RWPE1 (cell line): ENCODE data around the gene ZNF431.
A peak's percentile ranks its signal among the peaks of the same experiment; 100 is the strongest.

Source experiments
- CTCF ChIA-PET: fragments of 350-600 bp; sonication (Branson Sonifier 250); formaldehyde crosslinking; extraction: SDS; loops from one replicate; lab custom pipeline; 2021; lab: Yijun Ruan, JAX
- POLR2A ChIA-PET: fragments of 400-600 bp; formaldehyde crosslinking; extraction: SDS; loops from one replicate; lab custom pipeline; 2020; ENCODE audit warnings: antibody characterized with exemption; ENCODE audit not compliant: low non-redundant PET; lab: Yijun Ruan, JAX
- DNase-seq: peaks from one replicate; pipeline ENCODE4 v3.0.0; 2012; ENCODE audit warnings: low spot score
- H3K27ac ChIP-seq: fragments of 450-650 bp; 2 replicates; pipeline ENCODE4 v1.5.1; 2017
- TF ChIP-seq, protein P1 (sequence below): fragments of 450-650 bp; conservative IDR thresholded peaks from 2 replicates; pipeline ENCODE4 v1.5.1; 2017; ENCODE audit warnings: low read depth, mild to moderate bottlenecking

Gene ZNF431

DNA sequence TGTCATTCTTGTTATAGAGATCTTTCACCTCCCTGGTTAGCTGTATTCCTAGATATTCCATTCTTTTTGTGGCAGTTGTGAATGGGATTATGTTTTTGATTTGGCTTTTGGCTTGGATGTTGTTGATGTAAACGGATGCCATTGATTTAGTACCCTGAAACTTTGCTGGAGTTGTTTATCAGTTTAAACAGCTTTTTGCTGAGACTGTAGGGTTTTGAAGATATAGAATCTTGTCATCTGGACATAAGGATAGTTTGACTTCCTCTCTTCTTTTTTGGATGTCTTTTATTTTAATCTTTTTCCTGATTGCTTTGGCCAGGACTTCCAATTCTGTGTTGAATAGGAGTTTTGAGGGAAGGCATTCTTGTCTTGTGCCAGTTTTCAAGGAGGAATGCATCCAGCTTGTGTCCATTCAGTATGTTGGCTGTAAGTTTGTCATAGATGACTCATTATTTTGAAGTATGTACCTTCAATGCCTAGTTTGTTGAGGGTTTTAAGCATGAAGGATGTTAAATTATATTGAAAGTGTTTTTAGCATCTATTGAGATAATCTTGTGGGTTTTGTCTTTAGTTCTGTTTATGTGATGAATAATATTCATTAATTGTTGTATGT, 16.8 kb downstream of the ZNF431 start:
- H3K27ac ChIP-seq = no peak overlapping the region
- ChIA-PET POLR2A (no interaction called here), CTCF (no interaction called here)
- TF ChIP-seq, protein P1, sequence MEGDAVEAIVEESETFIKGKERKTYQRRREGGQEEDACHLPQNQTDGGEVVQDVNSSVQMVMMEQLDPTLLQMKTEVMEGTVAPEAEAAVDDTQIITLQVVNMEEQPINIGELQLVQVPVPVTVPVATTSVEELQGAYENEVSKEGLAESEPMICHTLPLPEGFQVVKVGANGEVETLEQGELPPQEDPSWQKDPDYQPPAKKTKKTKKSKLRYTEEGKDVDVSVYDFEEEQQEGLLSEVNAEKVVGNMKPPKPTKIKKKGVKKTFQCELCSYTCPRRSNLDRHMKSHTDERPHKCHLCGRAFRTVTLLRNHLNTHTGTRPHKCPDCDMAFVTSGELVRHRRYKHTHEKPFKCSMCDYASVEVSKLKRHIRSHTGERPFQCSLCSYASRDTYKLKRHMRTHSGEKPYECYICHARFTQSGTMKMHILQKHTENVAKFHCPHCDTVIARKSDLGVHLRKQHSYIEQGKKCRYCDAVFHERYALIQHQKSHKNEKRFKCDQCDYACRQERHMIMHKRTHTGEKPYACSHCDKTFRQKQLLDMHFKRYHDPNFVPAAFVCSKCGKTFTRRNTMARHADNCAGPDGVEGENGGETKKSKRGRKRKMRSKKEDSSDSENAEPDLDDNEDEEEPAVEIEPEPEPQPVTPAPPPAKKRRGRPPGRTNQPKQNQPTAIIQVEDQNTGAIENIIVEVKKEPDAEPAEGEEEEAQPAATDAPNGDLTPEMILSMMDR = no peak
- no peak for DNase-seq

DNA sequence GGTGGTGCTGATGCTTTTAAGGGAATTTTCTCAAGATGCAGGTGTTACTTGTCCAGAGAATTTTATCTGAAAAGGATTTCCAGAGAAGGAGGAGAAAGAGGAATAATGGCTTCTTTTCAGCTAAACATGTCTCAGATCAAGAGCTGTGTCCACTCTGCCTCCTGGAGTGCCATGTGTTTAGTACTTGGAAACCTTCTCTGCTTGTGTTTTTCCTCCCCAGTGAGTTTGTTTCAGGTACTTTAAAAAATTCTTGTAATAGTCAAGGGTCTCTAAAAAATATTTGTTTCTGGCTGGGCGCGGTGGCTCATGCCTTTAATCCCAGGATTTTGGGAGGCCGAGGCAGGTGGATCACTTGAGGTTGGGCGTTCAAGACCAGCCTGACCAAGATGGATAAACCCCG, 22.7 kb downstream of the ZNF431 start:
- H3K27ac ChIP-seq = no peak overlapping the region
- no peak for DNase-seq
- POLR2A ChIA-PET = no interaction called here
- CTCF ChIA-PET = interaction anchor here (0.6 to 0.7 kb wide), 3 partner anchors 8 to 1283 kb away, joined by 3 to 4 read pairs (median 3); no protein-coding TSS in a partner anchor
- TF ChIP-seq, protein P1 = no peak

DNA sequence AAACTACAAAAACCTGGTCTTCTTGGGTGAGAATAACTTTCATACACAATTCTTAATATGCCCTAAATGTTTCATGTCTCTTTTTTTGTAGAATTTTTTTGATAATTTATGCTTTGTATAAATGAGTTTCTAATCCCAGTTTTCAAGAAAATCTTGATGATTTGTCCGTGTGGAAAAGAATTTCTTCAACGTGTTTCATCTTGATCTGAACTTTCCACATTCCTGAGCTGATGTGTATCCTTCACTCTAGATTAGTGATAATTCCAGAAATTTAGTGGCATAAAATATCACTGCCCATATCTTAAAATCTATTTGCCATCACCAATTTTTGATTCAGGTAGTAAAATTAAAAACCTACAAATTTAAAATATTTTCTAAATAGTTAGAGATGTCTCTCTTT, 24.6 kb downstream of the ZNF431 start:
- DNase-seq = peak; percentile 20
- no peak overlapping the region for H3K27ac ChIP-seq
- POLR2A ChIA-PET = no interaction called here
- CTCF ChIA-PET = no interaction called here
- TF ChIP-seq, protein P1 = no peak

DNA sequence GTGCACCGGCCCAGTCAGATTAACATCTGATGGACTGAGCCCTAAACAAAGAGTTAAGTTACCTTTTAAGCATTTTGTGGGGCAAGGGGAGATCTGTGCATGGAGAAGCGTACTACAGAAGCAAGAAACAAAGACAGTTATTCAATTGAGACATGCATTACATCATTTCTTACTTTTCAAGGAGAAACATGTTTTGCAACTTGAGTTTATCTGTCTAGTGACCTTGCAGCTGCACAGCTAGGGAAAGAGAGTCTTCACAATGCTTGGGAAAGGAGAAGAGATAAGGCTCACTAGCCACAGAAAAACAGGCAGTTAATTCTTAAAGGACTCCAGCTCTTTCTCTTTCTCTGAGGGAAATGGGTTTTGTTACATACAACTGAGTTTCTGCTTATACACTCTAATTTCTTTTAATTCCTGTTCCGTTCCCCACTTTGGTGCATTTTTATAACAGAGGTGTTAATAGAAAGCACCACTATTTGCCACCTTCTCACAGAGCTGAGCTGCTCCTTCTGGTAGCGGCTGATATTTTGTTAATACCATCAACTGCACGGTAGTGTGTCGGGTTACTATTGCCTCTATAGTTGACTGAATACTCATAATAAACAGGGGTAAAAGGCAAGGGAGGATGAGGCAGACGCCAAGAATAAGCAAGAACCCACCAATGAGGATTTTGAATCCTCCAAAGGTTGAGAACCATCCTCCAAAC, 55.9 kb downstream of the ZNF431 start:
- TF ChIP-seq, protein P1 = no peak
- POLR2A ChIA-PET = no interaction called here
- no peak overlapping the region for H3K27ac ChIP-seq
- no peak for DNase-seq
- CTCF ChIA-PET = interaction anchor here (0.6 to 0.7 kb wide), 2 partner anchors 34 to 1758 kb away, joined by 3 read pairs; no protein-coding TSS in a partner anchor

DNA sequence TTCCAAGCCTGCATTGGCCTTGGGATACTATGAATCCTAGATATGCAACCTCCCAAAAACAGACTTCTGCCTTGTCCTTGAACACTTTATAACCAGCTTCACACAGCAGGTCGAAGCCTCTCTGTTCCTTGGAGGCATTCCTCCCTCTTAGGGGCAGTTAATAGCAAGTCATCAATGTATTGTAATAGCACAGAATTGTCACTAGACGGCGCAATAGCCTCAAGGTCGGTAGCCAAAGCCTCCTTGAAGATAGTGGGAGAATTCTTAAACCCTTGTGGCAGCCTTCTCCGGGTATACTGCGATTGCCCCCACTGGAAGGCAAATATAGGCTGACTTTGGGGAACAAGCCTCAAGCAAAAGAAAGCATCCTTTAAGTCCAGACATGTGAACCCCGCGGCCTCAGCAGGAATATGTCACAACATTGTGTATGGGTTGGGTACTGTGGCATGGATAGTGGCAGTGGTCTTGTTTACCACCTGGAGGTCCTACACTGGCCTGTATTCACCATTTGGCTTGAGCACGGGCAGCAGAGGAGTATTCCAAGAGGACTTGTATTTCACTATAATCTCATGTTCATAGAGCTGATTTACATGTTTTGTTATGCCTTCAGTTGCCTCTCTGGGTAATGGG, 61.1 kb downstream of the ZNF431 start:
- TF ChIP-seq, protein P1 = peak; percentile 32
- H3K27ac ChIP-seq = no peak overlapping the region
- DNase-seq = peak; percentile 10
- CTCF ChIA-PET = interaction anchor here (1.0 kb wide), 1 partner anchor 11 kb away, joined by 3 read pairs; no protein-coding TSS in a partner anchor
- POLR2A ChIA-PET = no interaction called here

DNA sequence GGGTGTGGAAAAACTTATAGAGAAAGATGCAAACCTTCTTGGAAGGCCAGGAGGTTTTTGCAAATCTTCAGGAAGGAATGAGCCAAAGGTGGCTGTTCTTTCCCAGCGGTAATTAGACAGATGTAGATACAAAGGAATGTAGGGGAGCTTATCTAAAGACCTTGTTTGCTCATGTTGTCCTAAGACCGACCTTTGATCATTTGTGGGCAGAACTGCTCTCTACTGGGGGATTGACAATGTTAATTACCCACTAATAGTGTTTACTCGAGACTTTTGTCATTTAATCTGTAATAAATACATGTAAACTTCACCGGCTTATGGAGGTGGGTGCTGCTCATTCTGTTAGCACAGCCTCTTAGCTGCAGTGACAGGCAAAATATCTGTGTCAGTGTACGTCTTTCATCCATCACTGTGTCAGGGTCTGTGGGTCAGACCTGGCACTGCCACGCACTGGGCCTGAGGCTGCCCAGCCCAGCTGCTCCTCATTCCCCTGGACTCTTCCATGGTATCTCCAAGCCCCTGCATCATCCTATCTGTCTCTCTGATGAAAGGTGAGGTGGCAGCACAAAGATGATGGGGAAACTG, 68.3 kb downstream of the ZNF431 start:
- DNase-seq = no peak
- POLR2A ChIA-PET = no interaction called here
- TF ChIP-seq, protein P1 = no peak
- H3K27ac ChIP-seq = no peak overlapping the region
- CTCF ChIA-PET = no interaction called here
